Measurements from ENCODE around the gene TWIST2. TPM values are rescaled to one million over a fixed set of nuclear protein-coding genes. Genes with fewer than 3 reads are reported as not detected.

Gene TWIST2
- total RNA-seq, 1 donor: 9.4 TPM

DNA sequence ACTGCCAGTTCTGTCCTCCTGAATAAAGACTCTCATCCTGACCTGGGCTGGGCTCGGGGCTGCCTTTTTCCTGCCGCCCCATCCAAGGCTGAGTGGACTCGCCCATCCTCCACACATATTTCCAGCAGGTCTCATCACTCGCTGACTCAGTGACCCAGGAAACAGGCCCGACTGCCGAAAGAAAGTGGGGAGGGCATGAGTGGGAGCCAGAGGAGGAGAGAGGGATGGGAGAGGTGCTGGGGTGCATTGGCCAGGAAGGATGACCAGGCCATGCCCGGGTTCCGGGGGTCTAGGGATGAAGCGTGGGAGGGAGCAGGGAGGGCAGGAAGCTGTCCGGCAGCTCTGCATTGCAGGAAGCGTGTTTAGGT, 66.7 kb downstream of the TWIST2 start:
- Histone ChIP-seq H3K9me3 (ENCODE audit: low read depth, low read length) (no peaks in the 10 kb centered on the region), H3K4me3 (ENCODE audit: insufficient read depth, low read length) (no peak overlapping the region), H4K20me1 (ENCODE audit: insufficient read depth, low read length) (no peaks in the 10 kb centered on the region), H2AFZ (ENCODE audit: low read length) (peak overlapping the region; percentile 78), H3K27ac (ENCODE audit: low read depth, low read length) (peak overlapping the region; percentile 64), H3K79me2 (ENCODE audit: insufficient read depth, low read length) (no peaks in the 10 kb centered on the region), H3K4me2 (ENCODE audit: insufficient read depth, low read length) (peak overlapping the region; percentile 46), H3K4me1 (ENCODE audit: insufficient read depth, low read length) (peaks cover 11% of the 10 kb centered on the region), H3K36me3 (ENCODE audit: insufficient read depth, low read length) (no peaks in the 10 kb centered on the region), H3K27me3 (ENCODE audit: insufficient read depth, low read length) (no peaks in the 10 kb centered on the region)
- TF ChIP-seq, protein P1, sequence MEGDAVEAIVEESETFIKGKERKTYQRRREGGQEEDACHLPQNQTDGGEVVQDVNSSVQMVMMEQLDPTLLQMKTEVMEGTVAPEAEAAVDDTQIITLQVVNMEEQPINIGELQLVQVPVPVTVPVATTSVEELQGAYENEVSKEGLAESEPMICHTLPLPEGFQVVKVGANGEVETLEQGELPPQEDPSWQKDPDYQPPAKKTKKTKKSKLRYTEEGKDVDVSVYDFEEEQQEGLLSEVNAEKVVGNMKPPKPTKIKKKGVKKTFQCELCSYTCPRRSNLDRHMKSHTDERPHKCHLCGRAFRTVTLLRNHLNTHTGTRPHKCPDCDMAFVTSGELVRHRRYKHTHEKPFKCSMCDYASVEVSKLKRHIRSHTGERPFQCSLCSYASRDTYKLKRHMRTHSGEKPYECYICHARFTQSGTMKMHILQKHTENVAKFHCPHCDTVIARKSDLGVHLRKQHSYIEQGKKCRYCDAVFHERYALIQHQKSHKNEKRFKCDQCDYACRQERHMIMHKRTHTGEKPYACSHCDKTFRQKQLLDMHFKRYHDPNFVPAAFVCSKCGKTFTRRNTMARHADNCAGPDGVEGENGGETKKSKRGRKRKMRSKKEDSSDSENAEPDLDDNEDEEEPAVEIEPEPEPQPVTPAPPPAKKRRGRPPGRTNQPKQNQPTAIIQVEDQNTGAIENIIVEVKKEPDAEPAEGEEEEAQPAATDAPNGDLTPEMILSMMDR (IDR thresholded peaks at IDR 0.05; ENCODE audit: extremely low read depth, low read depth, low read length): no peak
- DNase-seq (ENCODE audit: insufficient read length, low spot score, missing footprints): peak; percentile 93

DNA sequence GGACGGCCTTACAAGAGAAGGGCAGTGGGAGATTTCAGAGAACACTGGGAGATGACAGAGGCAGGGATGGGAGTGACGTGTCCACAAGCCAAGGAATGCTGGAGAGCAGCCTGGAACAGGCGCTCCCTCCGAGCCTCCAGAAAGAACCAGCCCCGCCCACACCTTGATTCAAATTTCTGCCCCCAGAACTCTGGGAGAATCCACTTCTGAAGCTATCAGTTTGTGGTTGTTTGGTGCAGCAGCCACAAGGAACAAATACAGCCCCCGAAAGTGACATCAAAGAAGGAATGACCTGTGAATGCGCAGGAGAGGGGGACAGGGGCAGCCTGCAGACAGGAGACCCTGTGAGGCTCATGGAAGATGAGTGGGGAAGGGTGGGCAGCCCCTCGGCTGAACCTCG, 67.3 kb downstream of the TWIST2 start:
- H3K9me3 ChIP-seq (ENCODE audit: low read depth, low read length): no peaks in the 10 kb centered on the region
- peaks cover 11% of the 10 kb centered on the region for H3K4me1 ChIP-seq (ENCODE audit: insufficient read depth, low read length)
- H3K4me2 ChIP-seq (ENCODE audit: insufficient read depth, low read length): no peak overlapping the region
- DNase-seq (ENCODE audit: insufficient read length, low spot score, missing footprints): peak; percentile 68
- no peaks in the 10 kb centered on the region for H3K36me3 ChIP-seq (ENCODE audit: insufficient read depth, low read length)
- no peaks in the 10 kb centered on the region for H3K27me3 ChIP-seq (ENCODE audit: insufficient read depth, low read length)
- no peak overlapping the region for H2AFZ ChIP-seq (ENCODE audit: low read length)
- H4K20me1 ChIP-seq (ENCODE audit: insufficient read depth, low read length): no peaks in the 10 kb centered on the region
- no peak overlapping the region for H3K4me3 ChIP-seq (ENCODE audit: insufficient read depth, low read length)
- no peak overlapping the region for H3K27ac ChIP-seq (ENCODE audit: low read depth, low read length)
- H3K79me2 ChIP-seq (ENCODE audit: insufficient read depth, low read length): no peaks in the 10 kb centered on the region
- TF ChIP-seq, protein P1 (IDR thresholded peaks at IDR 0.05; ENCODE audit: extremely low read depth, low read depth, low read length): no peak

DNA sequence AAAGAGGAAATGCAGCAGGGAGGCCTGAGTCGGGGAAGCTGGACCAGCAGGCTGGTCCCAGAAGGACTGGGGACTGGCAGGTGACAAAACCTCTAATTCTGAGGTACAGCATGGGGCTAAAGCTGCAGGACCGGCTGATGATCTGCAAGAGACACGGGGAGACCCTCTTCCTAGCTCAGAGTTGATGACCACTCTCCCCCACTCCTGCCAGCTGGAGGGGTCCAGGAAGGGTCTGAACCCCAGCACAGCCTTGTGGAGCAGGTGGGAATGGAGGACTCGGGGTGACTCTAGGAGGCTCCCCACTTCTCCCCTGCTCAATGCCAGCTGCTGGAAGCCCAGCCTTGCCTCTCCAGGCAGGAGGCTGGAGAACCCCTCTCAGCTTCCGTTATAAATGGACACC, 67.7 kb downstream of the TWIST2 start:
- H3K4me3 ChIP-seq (ENCODE audit: insufficient read depth, low read length): no peak overlapping the region
- TF ChIP-seq, protein P1 (IDR thresholded peaks at IDR 0.05; ENCODE audit: extremely low read depth, low read depth, low read length): no peak
- peak; percentile 44 for DNase-seq (ENCODE audit: insufficient read length, low spot score, missing footprints)
- no peak overlapping the region for H3K27ac ChIP-seq (ENCODE audit: low read depth, low read length)
- no peaks in the 10 kb centered on the region for H3K36me3 ChIP-seq (ENCODE audit: insufficient read depth, low read length)
- no peak overlapping the region for H3K4me2 ChIP-seq (ENCODE audit: insufficient read depth, low read length)
- H2AFZ ChIP-seq (ENCODE audit: low read length): no peak overlapping the region
- H3K9me3 ChIP-seq (ENCODE audit: low read depth, low read length): no peaks in the 10 kb centered on the region
- no peaks in the 10 kb centered on the region for H4K20me1 ChIP-seq (ENCODE audit: insufficient read depth, low read length)
- peaks cover 11% of the 10 kb centered on the region for H3K4me1 ChIP-seq (ENCODE audit: insufficient read depth, low read length)
- no peaks in the 10 kb centered on the region for H3K27me3 ChIP-seq (ENCODE audit: insufficient read depth, low read length)
- H3K79me2 ChIP-seq (ENCODE audit: insufficient read depth, low read length): no peaks in the 10 kb centered on the region

DNA sequence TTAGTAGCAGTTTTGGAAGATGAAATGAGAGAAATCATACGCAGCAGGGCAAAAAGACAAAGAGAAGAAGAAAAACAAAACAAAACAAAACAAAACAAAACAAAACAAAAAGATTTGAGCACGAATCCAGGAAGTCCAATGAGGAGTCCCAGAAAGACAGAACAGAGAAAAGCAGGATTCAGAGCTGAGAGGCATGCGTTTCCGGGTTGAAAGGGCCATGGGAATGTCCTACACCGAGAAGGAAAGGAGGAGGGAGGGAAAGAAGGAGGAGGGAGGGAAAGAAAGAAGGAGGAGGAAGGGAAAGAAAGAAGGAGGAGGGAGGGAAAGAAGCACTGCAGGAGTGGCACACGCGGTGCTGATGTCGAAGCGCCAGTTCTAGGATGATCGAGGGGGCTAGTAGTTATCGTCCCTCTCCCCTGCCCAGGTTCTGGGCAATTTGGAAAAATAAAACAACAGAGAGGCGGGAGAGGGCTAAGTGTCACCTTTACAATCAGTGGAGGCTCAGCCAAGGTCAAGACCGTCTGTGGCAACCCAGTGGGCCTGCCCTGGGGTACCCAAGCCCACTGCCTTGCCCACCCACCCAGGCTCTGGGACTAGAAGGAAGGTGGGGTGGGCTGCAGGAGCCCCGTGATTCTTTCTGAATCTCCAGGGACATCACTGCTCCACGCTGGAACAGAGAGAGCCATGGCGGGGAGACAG, 68.4 kb downstream of the TWIST2 start:
- H3K27ac ChIP-seq (ENCODE audit: low read depth, low read length): no peak overlapping the region
- H3K79me2 ChIP-seq (ENCODE audit: insufficient read depth, low read length): no peaks in the 10 kb centered on the region
- no peaks in the 10 kb centered on the region for H3K27me3 ChIP-seq (ENCODE audit: insufficient read depth, low read length)
- peaks cover 11% of the 10 kb centered on the region for H3K4me1 ChIP-seq (ENCODE audit: insufficient read depth, low read length)
- peak; percentile 35 for DNase-seq (ENCODE audit: insufficient read length, low spot score, missing footprints)
- no peak overlapping the region for H3K4me3 ChIP-seq (ENCODE audit: insufficient read depth, low read length)
- H3K36me3 ChIP-seq (ENCODE audit: insufficient read depth, low read length): no peaks in the 10 kb centered on the region
- no peaks in the 10 kb centered on the region for H3K9me3 ChIP-seq (ENCODE audit: low read depth, low read length)
- H3K4me2 ChIP-seq (ENCODE audit: insufficient read depth, low read length): no peak overlapping the region
- H2AFZ ChIP-seq (ENCODE audit: low read length): no peak overlapping the region
- no peaks in the 10 kb centered on the region for H4K20me1 ChIP-seq (ENCODE audit: insufficient read depth, low read length)
- TF ChIP-seq, protein P1 (IDR thresholded peaks at IDR 0.05; ENCODE audit: extremely low read depth, low read depth, low read length): no peak
